ENCODE data around the gene DENND2D. TPM values are rescaled to one million over a fixed set of nuclear protein-coding genes. Genes with fewer than 3 reads are reported as not detected.

DENND2D gene
- total RNA-seq, 4 donors from 2014 or later, result 25.3 to 37.1 (median 31.8) TPM

DNA sequence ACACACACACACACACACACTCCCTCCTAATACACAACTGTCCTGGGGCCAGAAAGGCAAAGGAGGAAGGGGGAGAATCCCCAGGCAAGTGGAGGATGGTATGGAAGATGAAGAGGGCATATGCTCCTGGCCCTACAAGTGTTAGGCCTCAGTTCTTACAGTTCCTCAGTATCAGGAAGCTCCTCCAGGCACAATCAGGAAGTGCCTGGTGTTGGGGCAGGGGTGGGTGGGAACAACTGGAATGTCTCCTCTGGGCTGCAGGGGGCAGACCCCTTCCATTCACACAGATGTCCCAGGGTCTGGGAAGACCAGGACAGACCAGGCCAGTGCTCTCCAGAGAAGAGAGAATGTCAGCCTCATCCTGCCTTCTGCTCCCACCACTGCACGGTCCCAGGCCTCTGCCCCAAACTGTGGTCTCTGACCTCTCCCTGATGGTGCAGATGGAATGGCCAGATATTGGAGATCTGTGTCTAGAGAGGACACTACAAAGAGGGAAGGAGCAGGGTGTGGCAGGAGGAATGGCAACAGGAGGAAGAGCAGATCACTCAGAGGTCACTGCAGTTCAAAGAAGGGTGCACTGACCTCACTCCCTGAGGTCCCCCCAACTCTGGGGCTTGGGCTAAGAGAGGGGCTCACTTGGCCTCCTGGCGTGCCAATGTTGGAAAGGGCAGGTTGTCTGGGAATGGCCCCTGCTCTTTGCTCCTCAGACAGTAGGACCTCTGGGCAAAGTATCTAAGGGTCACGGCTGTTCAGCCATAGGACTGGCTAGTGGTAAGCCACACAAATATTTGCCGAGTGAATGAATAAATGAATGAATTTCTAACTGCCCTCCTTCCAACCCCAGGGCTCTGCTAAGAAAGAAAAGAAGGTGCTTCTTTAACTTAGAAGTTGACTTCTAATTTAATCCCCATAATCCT, 2.5 kb upstream of the DENND2D start:
- H3K27ac ChIP-seq, result peak overlapping the region; percentile 92
- DNase-seq (ENCODE audit: low spot score in 2 of 2), result no peak
- 44% methylated on average over 3 of the region's 4 CpGs for WGBS
- H3K4me3 ChIP-seq, result peak overlapping the region; percentile 79
- peaks cover 54% of the 10 kb centered on the region for H3K4me1 ChIP-seq
- H3K36me3 ChIP-seq, result no peaks in the 10 kb centered on the region
- H3K27me3 ChIP-seq, result peaks cover 5% of the 10 kb centered on the region
- H3K9me3 ChIP-seq, result no peaks in the 10 kb centered on the region
- no peak for TF ChIP-seq EP300 (IDR thresholded peaks at IDR 0.05)
- TF ChIP-seq, protein P1, sequence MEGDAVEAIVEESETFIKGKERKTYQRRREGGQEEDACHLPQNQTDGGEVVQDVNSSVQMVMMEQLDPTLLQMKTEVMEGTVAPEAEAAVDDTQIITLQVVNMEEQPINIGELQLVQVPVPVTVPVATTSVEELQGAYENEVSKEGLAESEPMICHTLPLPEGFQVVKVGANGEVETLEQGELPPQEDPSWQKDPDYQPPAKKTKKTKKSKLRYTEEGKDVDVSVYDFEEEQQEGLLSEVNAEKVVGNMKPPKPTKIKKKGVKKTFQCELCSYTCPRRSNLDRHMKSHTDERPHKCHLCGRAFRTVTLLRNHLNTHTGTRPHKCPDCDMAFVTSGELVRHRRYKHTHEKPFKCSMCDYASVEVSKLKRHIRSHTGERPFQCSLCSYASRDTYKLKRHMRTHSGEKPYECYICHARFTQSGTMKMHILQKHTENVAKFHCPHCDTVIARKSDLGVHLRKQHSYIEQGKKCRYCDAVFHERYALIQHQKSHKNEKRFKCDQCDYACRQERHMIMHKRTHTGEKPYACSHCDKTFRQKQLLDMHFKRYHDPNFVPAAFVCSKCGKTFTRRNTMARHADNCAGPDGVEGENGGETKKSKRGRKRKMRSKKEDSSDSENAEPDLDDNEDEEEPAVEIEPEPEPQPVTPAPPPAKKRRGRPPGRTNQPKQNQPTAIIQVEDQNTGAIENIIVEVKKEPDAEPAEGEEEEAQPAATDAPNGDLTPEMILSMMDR (IDR thresholded peaks at IDR 0.05), result no peak
- no peak for TF ChIP-seq POLR2A (IDR thresholded peaks at IDR 0.05)
- TF ChIP-seq POLR2AphosphoS5 (IDR thresholded peaks at IDR 0.05), result no peak

DNA sequence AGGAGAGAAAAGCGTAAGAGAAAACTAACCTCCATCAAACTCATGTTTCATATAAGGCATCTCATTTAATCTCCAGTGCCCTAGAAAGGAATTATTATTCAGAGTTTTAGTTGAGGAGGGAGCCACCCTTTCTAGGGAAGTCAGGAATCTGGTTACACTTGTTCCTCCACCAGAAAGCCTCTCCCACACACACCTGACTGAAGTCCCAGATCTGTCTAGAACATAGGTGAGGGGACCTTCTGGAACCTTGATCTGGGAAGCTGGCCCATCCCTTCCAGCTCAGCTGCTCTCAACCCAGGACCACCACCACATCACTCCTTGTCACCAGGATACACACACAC, 1.9 kb upstream of the DENND2D start:
- H3K36me3 ChIP-seq, result peaks cover under 1% of the 10 kb centered on the region
- peaks cover 5% of the 10 kb centered on the region for H3K27me3 ChIP-seq
- TF ChIP-seq EP300 (IDR thresholded peaks at IDR 0.05) (no peak), POLR2A (IDR thresholded peaks at IDR 0.05) (no peak), POLR2AphosphoS5 (IDR thresholded peaks at IDR 0.05) (no peak)
- TF ChIP-seq, protein P1 (IDR thresholded peaks at IDR 0.05), result no peak
- H3K4me3 ChIP-seq, result peak overlapping the region; percentile 79
- WGBS, result 52% methylated on average over 1 of the region's 1 CpG
- H3K27ac ChIP-seq, result peak overlapping the region; percentile 92
- peaks cover 54% of the 10 kb centered on the region for H3K4me1 ChIP-seq
- no peak for DNase-seq (ENCODE audit: low spot score in 2 of 2)
- no peaks in the 10 kb centered on the region for H3K9me3 ChIP-seq

DNA sequence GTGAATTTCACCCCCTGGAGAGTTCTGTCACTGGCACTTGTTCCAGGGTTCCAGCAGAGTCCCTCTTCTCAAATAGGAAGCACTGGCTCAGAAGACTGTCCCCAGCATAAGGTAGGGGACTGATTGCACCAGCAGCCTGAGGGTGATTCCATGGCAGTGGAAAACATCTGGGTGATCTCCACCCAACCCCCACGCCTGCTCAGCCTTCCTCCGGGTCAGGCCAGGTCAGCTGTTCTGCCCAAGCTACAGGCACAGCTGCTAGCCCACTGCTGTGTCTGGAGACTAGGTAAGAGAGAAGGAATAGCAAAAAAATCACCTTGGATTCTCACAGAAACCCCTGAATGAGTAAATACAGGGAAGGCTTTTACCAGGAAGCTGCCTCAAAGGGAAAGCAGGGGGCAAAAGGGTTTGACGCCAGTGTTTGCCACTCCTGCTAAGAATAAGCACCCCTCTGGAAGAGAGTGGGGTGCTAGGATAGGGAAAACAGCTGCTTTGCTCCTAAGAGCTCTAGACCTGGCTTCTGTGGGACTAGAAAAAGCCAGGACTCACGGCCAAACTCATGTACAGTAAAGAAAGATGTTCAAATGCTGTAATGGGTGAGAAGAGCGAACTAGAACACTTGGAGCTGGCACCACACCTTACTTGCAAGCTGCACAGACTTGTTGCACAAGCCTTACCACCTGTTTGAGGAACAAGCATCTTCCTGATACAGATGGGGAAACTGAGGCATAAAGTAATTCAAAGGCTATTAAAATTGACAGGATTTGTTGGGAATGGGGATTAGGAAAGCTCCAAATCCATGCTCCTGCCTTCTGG, 1.0 kb upstream of the DENND2D start:
- Histone ChIP-seq H3K9me3 (no peaks in the 10 kb centered on the region), H3K4me3 (peak overlapping the region; percentile 13), H3K4me1 (peaks cover 54% of the 10 kb centered on the region), H3K27ac (peak overlapping the region; percentile 92), H3K27me3 (peaks cover 5% of the 10 kb centered on the region), H3K36me3 (peaks cover 7% of the 10 kb centered on the region)
- TF ChIP-seq POLR2A (IDR thresholded peaks at IDR 0.05), result no peak
- no peak for TF ChIP-seq EP300 (IDR thresholded peaks at IDR 0.05)
- TF ChIP-seq, protein P1 (IDR thresholded peaks at IDR 0.05), result no peak
- no peak for TF ChIP-seq POLR2AphosphoS5 (IDR thresholded peaks at IDR 0.05)
- DNase-seq (ENCODE audit: low spot score in 2 of 2), result no peak
- 36% methylated on average over 5 of the region's 5 CpGs for WGBS

DNA sequence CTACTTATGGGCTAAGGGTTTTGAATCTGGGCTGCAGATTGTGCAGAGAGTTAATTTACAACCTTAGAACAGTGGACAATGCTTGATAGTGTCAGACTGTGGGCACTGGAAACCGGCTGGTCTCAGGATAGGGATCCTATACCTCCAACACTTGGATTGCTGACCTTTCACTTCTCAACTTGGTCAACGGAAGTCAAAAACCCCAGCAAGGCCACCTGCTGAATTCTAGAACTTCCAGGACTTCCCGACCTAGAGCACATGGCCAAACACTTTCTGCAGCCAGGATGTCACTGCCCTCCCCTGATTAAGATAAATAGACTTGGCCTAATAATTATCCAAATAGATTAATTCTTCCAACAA, 336 bp upstream of the DENND2D start:
- no peak for TF ChIP-seq POLR2AphosphoS5 (IDR thresholded peaks at IDR 0.05)
- no peaks in the 10 kb centered on the region for H3K9me3 ChIP-seq
- peaks cover 54% of the 10 kb centered on the region for H3K4me1 ChIP-seq
- no peak for DNase-seq (ENCODE audit: low spot score in 2 of 2)
- peak overlapping the region; percentile 34 for H3K4me3 ChIP-seq
- 72% methylated on average over 3 of the region's 3 CpGs for WGBS
- H3K27me3 ChIP-seq, result peaks cover 5% of the 10 kb centered on the region
- peak overlapping the region; percentile 92 for H3K27ac ChIP-seq
- peaks cover 7% of the 10 kb centered on the region for H3K36me3 ChIP-seq

DNA sequence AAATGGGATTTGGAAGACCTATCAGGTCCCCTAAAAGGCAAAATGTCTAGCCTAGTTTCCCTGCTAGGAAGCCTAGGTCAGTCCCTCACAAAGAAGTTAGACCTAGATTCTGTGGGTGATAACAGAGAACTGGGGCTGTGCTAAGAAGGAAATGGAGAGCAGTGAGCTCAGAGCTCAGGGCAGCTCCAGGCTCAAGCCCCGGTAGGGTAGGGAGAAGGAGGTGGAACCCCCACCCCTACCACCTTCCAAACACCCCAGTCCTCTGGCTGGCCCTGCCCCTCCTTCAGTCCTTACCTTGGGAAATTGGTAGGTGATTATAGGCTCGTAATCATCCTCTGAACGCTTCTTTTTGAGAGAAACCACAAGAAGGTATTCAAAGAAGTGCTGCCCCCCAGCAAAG, 1.1 kb downstream of the DENND2D start:
- no peak for TF ChIP-seq EP300 (IDR thresholded peaks at IDR 0.05)
- no peak for TF ChIP-seq POLR2A (IDR thresholded peaks at IDR 0.05)
- TF ChIP-seq POLR2AphosphoS5 (IDR thresholded peaks at IDR 0.05), result no peak
- TF ChIP-seq, protein P1 (IDR thresholded peaks at IDR 0.05), result no peak
- no peak for DNase-seq (ENCODE audit: low spot score in 2 of 2)
- Histone ChIP-seq H3K4me3 (peak overlapping the region; percentile 34), H3K9me3 (no peaks in the 10 kb centered on the region), H3K36me3 (peaks cover 13% of the 10 kb centered on the region), H3K27ac (peak overlapping the region; percentile 92), H3K4me1 (peaks cover 53% of the 10 kb centered on the region), H3K27me3 (peaks cover 5% of the 10 kb centered on the region)
- 66% methylated on average over 3 of the region's 3 CpGs for WGBS

Measured in suprapubic skin (tissue), 4 donors.